PC-9 (cell line): Measurements from ENCODE around the gene ZGRF1. TPM values are rescaled to one million over a fixed set of nuclear protein-coding genes. Genes with fewer than 3 reads are reported as not detected.
"Not testable (repeated sequence)": the region's sequence is repeated elsewhere in the genome, so short reads cannot be mapped to it uniquely, and the experiment has no call there.

ENCODE experiments used
- BruUV-seq: library from RNA; stranded (reverse); fragments of 400-500 nt; replicated peaks from 2 replicates; lab custom pipeline; 2021; lab: Mats Ljungman, UMichigan
- CTCF ChIA-PET: fragments of 300-600 bp; sonication (Branson Sonifier 250); formaldehyde crosslinking; loops from one replicate; lab custom pipeline; 2022; ENCODE audit warnings: antibody characterized with exemption; lab: Charles Lee
- POLR2A ChIA-PET: fragments of 300-600 bp; sonication (Branson Sonifier 250); formaldehyde crosslinking; loops from one replicate; lab custom pipeline; 2022; ENCODE audit warnings: antibody characterized with exemption; ENCODE audit not compliant: unreplicated experiment; lab: Charles Lee
- DNase-seq, 2 experiments: peaks; one replicate each; pipeline versions ENCODE4 v3.0.0 to v3.0.0-alpha.2; 2015 to 2022; ENCODE audit warnings: mixed read lengths in 1 of 2
- H2AFZ ChIP-seq: fragments of 200-600 bp; sonication (generic); 2 replicates; pipeline ENCODE4 v1.8.1; 2017; ENCODE audit warnings: antibody characterized with exemption
- H3F3A ChIP-seq: fragments of 200-600 bp; sonication (generic); 2 replicates; pipeline ENCODE4 v1.8.1; 2017; ENCODE audit warnings: antibody characterized with exemption, mild to moderate bottlenecking, low read depth; ENCODE audit not compliant: insufficient read depth
- H3K27ac ChIP-seq: fragments of 200-600 bp; sonication (generic); 2 replicates; pipeline ENCODE4 v1.6.1; 2016; ENCODE audit warnings: mixed run types
- H3K27me3 ChIP-seq: fragments of 200-600 bp; sonication (generic); 2 replicates; pipeline ENCODE4 v1.6.1; 2016; ENCODE audit warnings: low read depth, mixed run types; ENCODE audit not compliant: insufficient read depth
- H3K36me3 ChIP-seq: fragments of 200-600 bp; sonication (generic); 2 replicates; pipeline ENCODE4 v1.6.1; 2016; ENCODE audit warnings: low read depth, mixed run types
- H3K4me1 ChIP-seq: fragments of 200-600 bp; sonication (generic); replicated peaks from 2 replicates; pipeline ENCODE4 v1.6.1; 2016; ENCODE audit warnings: mixed run types; ENCODE audit not compliant: insufficient read depth
- H3K4me2 ChIP-seq: fragments of 200-600 bp; sonication (generic); 2 replicates; pipeline ENCODE4 v1.6.1; 2017; ENCODE audit warnings: mixed run types
- H3K4me3 ChIP-seq: fragments of 200-600 bp; sonication (generic); 2 replicates; pipeline ENCODE4 v1.6.1; 2016; ENCODE audit warnings: mixed run types
- H3K79me2 ChIP-seq: fragments of 200-600 bp; sonication (generic); 2 replicates; pipeline ENCODE4 v1.6.1; 2017; ENCODE audit warnings: low read depth, mixed run types
- H3K9me2 ChIP-seq: fragments of 200-600 bp; sonication (generic); 2 replicates; pipeline ENCODE4 v1.8.1; 2017; ENCODE audit warnings: mild to moderate bottlenecking; ENCODE audit not compliant: insufficient read depth
- H3K9me3 ChIP-seq: fragments of 200-600 bp; sonication (generic); 2 replicates; pipeline ENCODE4 v1.8.1; 2016; ENCODE audit warnings: low read depth; ENCODE audit not compliant: insufficient read depth
- H4K20me1 ChIP-seq: fragments of 200-600 bp; sonication (generic); 2 replicates; pipeline ENCODE4 v1.8.1; 2017; ENCODE audit not compliant: insufficient read depth
- EZH2 ChIP-seq: fragments of 200-600 bp; sonication (generic); IDR thresholded peaks from 2 replicates; pipeline ENCODE4 v1.8.0; 2017; ENCODE audit warnings: antibody characterized with exemption, low read depth
- intact Hi-C: fragments of 100-400 bp; cut with micrococcal nuclease; formaldehyde crosslinking; loops from one replicate; pipeline ENCODE4 v1.10.0; 2022; ENCODE audit not compliant: unreplicated experiment
- total RNA-seq: library from RNA; stranded (reverse); gene quantifications from 2 replicates; pipeline ENCODE4 v1.2.3, GENCODE V29; 2021
- TF ChIP-seq, protein P1 (sequence below): fragments of 200-600 bp; sonication (generic); conservative IDR thresholded peaks from 2 replicates; pipeline ENCODE4 v1.6.1; 2017; ENCODE audit warnings: mixed run types, antibody characterized with exemption, mild to moderate bottlenecking, moderate library complexity

ZGRF1 gene
- total RNA-seq, 1 experiment from 2014 or later, result 17.3 TPM

DNA sequence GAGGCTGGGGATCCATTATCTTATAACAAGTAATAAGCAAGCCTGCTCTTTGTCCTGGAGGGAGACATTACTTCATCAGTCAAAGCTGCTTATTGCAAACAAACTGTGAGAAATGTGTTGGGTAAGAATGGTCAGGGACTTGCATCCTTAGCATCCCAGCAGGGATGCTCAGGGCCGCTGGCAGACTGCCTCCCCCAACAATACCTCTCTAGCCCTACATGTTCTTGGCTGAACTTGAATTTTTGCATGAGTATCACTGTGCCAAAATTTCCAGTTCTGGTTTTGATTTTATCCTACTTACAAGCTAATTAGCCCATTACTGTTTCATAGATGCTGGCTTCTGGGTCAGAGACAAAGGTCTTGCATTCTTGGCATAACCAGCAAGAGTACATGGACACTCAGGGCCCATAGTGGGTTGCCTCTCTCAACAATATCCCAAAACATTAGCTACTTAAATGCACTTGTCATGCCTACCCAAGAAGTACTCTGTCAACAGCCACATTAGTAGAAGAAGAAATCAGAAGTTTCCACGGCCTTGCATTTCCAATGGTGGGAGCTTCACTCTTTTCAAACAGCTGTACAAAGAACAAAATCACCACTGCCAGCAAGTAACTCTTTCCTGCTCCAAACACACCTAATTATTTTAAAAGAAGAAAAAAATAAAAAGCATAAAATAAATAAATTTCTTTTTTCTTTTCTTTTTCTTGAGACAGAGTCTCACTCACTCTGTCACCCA is 78.9 kb downstream of the ZGRF1 start:
- Histone ChIP-seq H3F3A (no peaks in the 10 kb centered on the region), H3K79me2 (no peaks in the 10 kb centered on the region), H3K27ac (no peak overlapping the region), H3K4me1 (no peaks in the 10 kb centered on the region), H3K4me2 (no peak overlapping the region), H3K36me3 (0 out of 2 replicates have a peak, but pooled peaks cover 4% of the 10 kb centered on the region), H3K4me3 (no peak overlapping the region), H2AFZ (no peak overlapping the region), H3K27me3 (no peaks in the 10 kb centered on the region), H3K9me3 (no peaks in the 10 kb centered on the region), H4K20me1 (no peaks in the 10 kb centered on the region), H3K9me2 (no peaks in the 10 kb centered on the region)
- no TSS peak for BruUV-seq
- TF ChIP-seq, protein P1, sequence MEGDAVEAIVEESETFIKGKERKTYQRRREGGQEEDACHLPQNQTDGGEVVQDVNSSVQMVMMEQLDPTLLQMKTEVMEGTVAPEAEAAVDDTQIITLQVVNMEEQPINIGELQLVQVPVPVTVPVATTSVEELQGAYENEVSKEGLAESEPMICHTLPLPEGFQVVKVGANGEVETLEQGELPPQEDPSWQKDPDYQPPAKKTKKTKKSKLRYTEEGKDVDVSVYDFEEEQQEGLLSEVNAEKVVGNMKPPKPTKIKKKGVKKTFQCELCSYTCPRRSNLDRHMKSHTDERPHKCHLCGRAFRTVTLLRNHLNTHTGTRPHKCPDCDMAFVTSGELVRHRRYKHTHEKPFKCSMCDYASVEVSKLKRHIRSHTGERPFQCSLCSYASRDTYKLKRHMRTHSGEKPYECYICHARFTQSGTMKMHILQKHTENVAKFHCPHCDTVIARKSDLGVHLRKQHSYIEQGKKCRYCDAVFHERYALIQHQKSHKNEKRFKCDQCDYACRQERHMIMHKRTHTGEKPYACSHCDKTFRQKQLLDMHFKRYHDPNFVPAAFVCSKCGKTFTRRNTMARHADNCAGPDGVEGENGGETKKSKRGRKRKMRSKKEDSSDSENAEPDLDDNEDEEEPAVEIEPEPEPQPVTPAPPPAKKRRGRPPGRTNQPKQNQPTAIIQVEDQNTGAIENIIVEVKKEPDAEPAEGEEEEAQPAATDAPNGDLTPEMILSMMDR, result no peak
- TF ChIP-seq EZH2, result no peak
- POLR2A ChIA-PET, result no interaction called here
- DNase-seq, result no peak
- intact Hi-C loops, result no loop called here
- CTCF ChIA-PET, result no interaction called here

DNA sequence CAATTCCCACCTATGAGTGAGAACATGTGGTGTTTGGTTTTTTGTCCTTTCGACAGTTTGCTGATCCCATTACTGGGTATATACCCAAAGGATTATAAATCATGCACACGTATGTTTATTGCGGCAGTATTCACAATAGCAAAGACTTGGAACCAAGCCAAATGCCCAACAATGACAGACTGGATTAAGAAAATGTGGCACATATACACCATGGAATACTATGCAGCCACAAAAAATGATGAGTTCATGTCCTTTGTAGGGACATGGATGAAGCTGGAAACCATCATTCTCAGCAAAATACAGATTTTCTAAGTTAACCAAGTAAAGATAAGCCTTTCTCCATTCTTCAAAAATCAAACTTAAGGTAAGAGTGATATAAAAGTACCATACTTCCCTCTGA is 82.4 kb downstream of the ZGRF1 start:
- BruUV-seq, POLR2A ChIA-PET, intact Hi-C loops, H3K4me3 ChIP-seq, H3K9me3 ChIP-seq, H3F3A ChIP-seq, H3K4me1 ChIP-seq, H3K36me3 ChIP-seq, DNase-seq, H3K9me2 ChIP-seq, H3K27me3 ChIP-seq, H3K79me2 ChIP-seq, CTCF ChIA-PET, H4K20me1 ChIP-seq, H2AFZ ChIP-seq, H3K27ac ChIP-seq, H3K4me2 ChIP-seq: not testable (repeated sequence)

DNA sequence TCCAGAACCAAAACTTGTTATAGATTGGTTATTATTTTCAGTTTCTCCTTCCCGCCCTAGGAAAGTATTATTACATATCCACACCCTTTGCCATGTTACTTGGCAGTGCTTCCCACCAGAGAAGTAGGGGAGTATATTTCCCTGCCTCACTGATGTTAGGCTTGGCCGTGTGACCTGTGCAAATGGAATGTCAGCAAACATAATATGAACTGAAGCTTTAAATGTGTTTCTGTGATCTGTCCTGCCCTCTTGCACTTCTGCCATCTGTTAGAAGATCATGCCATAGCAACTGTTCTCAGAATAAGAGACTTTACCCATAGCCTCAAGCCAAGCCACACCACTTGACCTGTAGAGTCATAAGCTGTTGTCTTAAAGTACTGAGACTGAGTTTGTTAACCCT is 84.0 kb downstream of the ZGRF1 start:
- H3K4me3 ChIP-seq, result no peak overlapping the region
- H3K36me3 ChIP-seq, result no peaks in the 10 kb centered on the region
- no peaks in the 10 kb centered on the region for H3F3A ChIP-seq
- H3K27me3 ChIP-seq, result no peaks in the 10 kb centered on the region
- BruUV-seq, result no TSS peak
- H3K27ac ChIP-seq, result no peak overlapping the region
- H3K9me3 ChIP-seq, result no peaks in the 10 kb centered on the region
- H3K9me2 ChIP-seq, result no peaks in the 10 kb centered on the region
- H2AFZ ChIP-seq, result no peak overlapping the region
- POLR2A ChIA-PET, result no interaction called here
- peak in 1 of 2 experiments; percentile 41 for DNase-seq
- no peak for TF ChIP-seq EZH2
- TF ChIP-seq, protein P1, result no peak
- no peaks in the 10 kb centered on the region for H3K4me1 ChIP-seq
- intact Hi-C loops, result no loop called here
- CTCF ChIA-PET, result no interaction called here
- H4K20me1 ChIP-seq, result no peaks in the 10 kb centered on the region
- no peak overlapping the region for H3K4me2 ChIP-seq
- H3K79me2 ChIP-seq, result no peaks in the 10 kb centered on the region
